ENCODE measurements around the gene SURF4.
"Not testable (repeated sequence)": the region's sequence is repeated elsewhere in the genome, so short reads cannot be mapped to it uniquely, and the experiment has no call there.

SURF4 gene

DNA sequence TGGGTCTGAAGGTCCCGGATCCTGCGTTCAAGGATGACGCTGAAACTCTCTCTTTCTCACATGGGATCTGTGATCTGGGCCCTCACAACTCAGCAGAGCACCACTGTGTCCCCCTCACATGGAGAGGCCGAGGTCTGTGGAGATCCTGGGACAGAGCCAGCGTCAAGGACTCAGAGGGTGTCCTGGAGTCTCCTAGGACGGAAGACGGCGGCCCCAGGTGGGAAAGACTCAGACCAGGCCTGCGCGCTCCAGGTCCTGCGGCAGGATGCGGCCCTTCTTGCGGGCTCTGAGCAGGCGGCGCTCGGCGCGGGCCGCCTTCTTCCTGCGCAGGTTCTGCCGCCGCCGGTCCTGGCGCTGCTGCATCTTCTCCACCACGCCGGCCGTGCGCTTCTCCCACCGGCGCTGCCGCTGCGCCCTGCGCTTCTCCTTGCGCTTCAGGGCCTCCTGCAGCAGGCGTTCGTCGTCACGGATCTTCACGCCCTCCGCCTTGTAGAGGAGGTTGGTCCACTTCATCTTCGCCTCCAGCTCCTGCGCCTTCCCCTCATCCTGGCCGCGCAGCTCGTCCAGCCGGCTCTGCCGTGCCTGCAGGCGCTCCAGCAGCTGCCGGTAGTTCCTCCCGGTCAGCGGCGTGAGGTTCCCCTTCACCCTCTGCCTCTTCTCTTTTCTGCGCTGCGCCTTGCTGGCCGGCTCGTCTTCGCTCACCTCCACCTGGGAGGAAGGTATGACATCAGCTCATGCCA, 44.0 kb downstream of the SURF4 start:
- no peak for DNase-seq

DNA sequence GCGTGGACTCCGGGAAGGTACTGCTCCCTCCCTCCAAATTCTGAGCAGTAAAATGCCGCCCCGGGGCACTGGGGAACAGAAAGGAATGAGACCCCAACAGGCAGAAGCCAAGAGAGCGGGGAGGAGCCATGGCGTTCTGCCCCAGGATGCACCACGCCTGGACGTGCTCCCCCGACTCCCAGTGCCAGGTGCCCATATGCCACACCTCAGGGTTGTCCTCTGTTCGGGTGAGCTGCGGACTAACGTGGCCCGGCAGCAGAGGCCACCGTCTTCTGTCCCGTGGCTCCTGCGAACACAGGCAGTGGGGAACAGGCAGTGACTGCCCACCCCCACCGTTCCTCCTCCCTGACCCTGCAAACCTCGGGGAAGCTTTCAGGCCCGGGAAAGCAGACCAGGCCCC, 44.6 kb downstream of the SURF4 start:
- DNase-seq, result no peak

DNA sequence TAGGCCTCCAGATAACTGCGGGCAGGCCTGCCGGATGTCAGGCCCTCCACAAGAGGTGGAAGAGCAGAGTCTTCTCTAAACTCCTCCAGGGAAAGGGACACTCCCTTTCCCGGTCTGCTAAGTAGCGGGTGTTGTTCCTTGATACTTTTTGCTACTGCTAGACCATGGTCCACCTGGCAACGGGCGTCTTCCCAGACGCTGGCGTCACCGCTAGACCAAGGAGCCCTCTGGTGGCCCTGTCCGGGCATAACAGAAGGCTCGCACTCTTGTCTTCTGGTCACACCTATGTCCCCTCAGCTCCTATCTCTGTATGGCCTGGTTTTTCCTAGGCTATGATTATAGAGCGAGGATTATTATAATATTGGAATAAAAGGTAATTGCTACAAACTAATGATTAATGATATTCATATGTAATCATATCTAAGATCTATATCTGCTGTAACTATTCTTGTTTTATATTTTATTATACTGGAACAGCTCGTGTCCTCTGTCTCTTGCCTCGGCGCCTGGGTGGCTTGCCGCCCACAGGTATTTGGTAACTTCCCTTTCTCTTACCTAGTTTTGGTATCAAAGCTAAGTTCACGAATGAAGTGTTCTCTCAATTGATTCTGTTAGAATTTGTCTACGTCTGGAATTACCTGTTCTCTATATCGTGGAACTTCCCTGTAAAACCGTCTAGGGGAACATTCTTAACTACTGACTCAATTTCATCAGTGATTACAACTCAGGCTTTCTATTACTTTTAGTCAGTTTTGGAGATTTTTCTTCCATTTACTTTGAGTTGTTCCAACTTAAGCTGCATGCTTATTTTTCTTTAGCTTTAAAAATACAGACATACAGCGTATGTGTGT, 46.3 kb downstream of the SURF4 start:
- not testable (repeated sequence) for DNase-seq

DNA sequence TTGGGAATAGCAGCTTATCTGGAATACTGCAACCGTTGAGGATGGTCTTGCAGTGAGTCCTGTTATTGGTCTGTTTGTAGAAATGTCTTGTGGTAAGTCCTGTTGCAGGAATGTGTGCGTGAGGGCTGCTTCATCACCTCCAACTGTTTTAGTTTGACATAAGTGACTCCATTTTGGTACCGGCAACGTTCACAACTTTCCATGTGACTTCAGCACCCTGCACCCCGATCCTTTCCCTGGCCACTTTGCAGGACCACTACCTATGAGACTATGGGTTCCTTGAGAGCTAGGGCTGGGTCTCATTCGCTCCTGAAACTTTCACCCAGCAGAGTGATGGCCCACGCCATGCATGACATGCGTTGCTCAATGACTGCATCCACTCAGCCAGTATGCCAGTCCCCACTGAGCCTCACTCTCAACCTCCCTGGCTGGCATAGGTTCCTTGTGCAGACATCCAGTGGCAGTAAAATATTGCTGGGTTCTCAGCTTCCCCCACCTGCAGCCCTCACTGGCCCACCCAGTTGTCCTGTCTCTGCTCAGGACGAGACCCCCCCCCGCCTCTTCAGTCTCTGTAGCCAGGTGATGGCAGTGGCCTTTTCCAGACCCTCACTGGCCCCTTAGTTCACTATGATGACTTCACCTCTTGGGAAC, 47.9 kb downstream of the SURF4 start:
- DNase-seq, result no peak

DNA sequence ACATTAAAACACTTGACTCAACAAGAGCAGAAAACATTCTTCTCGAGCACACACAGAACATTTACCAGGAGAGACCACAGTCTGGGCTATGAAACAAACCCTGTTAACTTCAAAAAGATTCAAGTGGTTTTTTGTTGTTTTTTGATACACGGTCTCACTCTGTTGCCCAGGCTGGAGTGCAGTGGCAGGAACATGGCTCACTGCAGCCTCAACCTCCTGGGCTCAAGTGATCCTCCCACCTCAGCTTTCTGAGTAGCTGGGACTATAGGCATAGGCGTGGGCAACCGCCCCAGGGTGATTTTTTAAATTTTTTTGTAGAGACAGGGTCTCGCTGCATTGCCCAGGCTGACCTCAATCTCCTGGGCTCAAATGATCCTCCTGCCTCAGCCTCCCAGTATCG, 48.8 kb downstream of the SURF4 start:
- not testable (repeated sequence) for DNase-seq

DNA sequence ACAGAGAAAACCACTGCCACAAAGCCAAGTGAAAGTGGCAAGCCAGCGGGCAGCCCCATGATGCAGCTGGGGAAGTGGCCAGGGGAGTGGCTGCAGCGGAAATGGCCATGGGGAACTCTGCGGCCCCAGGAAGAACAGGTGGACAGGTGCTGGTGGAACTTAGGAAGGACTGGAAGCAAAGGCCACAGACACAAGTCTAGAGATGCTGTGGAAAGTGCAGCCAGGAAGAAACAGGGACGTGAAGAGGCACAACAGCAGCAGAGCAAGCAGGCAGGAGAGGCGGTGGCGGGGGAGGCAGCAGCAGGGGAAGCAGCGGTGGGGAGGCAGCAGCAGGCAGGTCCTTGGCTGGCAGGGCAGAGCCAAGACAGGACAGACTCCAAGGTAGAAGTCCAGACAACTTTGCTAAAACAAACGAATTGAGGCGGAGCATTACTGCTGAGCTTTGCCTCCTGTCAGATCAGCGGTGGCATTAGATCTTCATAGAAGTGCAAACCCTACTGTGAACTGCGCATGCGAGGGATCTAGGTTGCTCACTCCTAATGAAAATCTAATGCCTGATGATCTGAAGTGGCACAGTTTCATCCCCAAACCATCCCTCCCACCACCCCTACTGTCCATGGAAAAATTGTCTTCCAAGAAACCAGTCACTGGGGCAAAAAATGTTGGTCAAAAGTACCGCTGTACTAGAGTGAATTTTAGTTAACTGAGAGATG, 51.7 kb downstream of the SURF4 start:
- no peak for DNase-seq

DNA sequence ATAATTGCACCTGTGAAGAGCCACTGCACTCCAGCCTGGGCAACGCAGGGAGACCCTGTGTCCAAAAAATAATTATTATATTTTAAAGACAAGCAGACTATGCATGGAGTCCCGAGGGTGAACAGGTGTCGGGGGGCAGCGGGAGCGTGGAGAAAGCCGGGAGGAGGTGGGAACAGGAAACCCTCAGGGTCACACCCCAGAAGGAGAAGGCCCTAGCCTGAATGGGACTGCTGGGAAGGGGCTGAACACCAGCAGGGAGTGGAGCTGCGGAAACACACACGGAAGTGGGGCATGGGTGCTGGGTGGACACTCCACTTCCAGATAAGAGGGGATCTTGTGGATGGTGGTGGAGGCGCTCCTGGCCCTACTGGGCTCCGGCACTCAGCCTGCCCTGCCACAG, 52.6 kb downstream of the SURF4 start:
- no peak for DNase-seq

DNA sequence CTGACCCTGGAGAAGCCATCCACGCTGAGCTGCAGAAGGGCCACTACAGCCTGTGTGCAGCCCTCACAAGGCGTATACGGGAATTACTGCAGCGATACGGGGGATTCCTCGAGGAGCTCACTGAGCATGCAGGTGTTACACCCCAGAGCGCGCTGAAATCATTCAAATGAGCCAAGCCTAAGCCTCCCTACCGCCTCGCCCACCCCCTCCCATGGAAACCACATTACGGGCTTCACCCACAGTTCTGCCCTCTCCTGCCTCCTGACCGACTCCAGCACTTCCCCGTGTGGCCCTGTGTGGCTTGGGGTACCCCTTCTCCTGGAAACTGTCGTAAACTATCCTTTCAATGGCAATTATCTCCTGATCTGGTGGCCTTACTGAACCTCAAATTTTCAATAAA, 53.2 kb downstream of the SURF4 start:
- no peak for DNase-seq

DNA sequence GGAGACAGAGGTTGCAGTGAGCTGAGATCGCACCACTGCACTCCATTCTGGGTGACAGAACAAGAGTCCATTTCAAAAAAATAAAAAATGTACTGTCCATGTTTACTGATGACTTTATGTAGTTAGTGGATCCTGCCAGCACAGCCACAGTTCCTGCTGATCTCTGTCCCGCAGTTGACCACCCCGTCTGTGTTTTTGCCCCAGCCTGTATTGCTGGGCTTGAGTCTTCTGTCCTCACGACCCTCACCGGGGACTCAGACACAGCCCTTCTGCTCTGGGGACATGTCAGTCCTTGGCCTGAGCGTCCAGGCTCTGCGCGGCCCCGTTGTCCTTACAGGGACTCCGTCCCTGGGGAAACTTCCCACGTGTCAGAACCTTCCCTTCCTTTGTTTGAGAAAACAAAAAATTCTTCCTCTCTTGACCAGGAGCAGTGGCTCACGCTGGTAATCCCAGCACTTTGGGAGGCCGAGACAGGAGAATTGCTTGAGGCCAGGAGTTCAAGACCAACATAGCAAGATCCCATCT, 54.4 kb downstream of the SURF4 start:
- DNase-seq, result no peak

DNA sequence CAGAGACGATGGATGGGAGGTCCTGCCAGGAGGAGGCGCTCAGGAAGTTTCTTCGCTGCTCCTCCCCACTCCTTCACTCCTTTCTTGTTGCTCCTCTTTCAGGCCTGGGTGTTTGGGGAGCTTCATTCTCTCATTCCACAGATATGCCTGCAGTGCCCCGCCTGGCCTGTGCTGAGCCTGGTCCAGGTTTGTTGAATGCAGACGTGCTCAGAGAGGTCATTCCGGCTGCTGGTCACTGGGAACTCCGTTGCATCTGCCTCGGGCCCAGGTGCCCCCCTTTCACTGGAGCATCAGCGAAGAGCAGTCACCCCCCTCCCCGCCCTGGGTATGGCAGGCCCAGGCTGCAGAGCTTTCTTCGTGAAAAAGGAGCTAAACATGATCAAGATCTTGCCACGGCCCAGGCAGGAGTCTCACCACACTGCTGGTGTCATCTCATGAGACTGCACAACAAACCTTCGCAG, 55.4 kb downstream of the SURF4 start:
- no peak for DNase-seq

DNA sequence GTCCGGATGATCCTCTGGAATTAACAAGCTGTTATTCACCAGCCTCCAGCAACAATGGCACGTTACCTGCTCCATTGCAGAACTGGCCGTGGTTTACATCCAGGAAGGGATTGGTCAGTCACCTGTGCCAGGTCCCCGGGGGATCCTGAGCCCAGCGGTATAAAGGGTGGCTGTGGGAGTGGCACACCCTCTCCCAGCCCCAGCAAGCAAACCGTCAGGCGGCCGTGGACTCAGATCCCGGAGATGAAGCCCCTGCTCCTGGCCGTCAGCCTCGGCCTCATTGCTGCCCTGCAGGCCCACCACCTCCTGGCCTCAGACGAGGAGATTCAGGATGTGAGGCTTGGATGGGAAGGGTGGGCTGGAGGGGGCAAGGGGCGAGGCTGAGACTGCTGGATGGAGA, 58.3 kb downstream of the SURF4 start:
- DNase-seq, result not testable (repeated sequence)

DNA sequence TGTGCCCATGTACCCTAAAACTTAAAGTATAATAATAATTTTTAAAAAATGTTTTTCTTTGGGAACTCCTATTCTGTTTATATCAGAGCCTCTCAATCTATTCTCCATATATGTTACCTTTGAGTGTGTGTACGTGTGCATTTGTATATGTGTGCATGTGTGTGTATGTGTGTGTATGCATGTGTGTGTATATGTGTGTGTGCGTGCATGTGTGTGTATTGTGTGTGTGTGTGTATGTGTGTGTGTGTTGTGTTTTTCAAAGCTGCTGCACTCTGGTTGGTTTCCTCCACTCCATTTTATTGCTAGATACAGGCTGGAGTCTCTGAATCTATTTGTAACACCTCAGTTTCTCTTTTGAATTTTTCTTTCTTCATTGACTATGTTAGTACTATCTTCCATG, 59.9 kb downstream of the SURF4 start:
- DNase-seq, result no peak

Measured in NCI-H1417 treated with DMSO at 0.1 percent for 48 hours (cell line).